Natural killer cell (primary cell): ENCODE measurements around the gene DDX56. TPM values are rescaled to one million over a fixed set of nuclear protein-coding genes. Genes with fewer than 3 reads are reported as not detected.

Experiments used
- ATAC-seq, 3 donors: fragments of 150-1000 bp in 2 of 3; fragments of 200-7000 bp in 1 of 3; cut with Tn5 transposase; 1 replicate in 1 of 3; 2 replicates in 2 of 3; pipeline ENCODE4 v1.10.0; 2021; ENCODE audit warnings: mild to moderate bottlenecking in 2 of 3, moderate library complexity in 2 of 3
- DNase-seq, 2 donors: peaks; one replicate each; pipeline versions ENCODE4 v3.0.0 to v3.0.0-alpha.2; 2013 to 2021; ENCODE audit warnings: mixed read lengths in 1 of 2
- H3K27ac ChIP-seq: one replicate; pipeline ENCODE4 v1.5.1; 2013; ENCODE audit warnings: mild to moderate bottlenecking, low read length
- H3K27me3 ChIP-seq: one replicate; pipeline ENCODE4 v1.6.1; 2013; ENCODE audit warnings: low read length; ENCODE audit not compliant: control insufficient read depth, insufficient read depth
- H3K36me3 ChIP-seq: one replicate; pipeline ENCODE4 v1.6.1; 2013; ENCODE audit warnings: low read length; ENCODE audit not compliant: control insufficient read depth, insufficient read depth
- H3K4me1 ChIP-seq: one replicate; pipeline ENCODE4 v1.6.1; 2013; ENCODE audit warnings: low read length; ENCODE audit not compliant: control insufficient read depth, insufficient read depth
- H3K4me3 ChIP-seq: one replicate; pipeline ENCODE4 v1.5.1; 2013; ENCODE audit warnings: low read length
- H3K9me3 ChIP-seq: one replicate; pipeline ENCODE4 v1.6.1; 2013; ENCODE audit warnings: low read length; ENCODE audit not compliant: control insufficient read depth, insufficient read depth
- H3K27ac Mint-ChIP-seq, 2 donors: one replicate each; pipeline ENCODE4 v1.8.0; 2022; ENCODE audit warnings: mild to moderate bottlenecking in 2 of 2, mixed read lengths in 2 of 2, moderate library complexity in 1 of 2
- H3K27me3 Mint-ChIP-seq, 2 donors: one replicate each; pipeline ENCODE4 v1.8.0; 2022; ENCODE audit warnings: low read depth in 2 of 2, mixed read lengths in 2 of 2
- H3K36me3 Mint-ChIP-seq: one replicate; pipeline ENCODE4 v1.8.0; 2022; ENCODE audit warnings: mixed read lengths
- H3K4me1 Mint-ChIP-seq, 2 donors: one replicate each; pipeline ENCODE4 v1.8.0; 2022; ENCODE audit warnings: mixed read lengths in 2 of 2
- H3K4me3 Mint-ChIP-seq: one replicate; pipeline ENCODE4 v1.8.0; 2022; ENCODE audit warnings: mild to moderate bottlenecking, moderate library complexity, mixed read lengths
- H3K9me3 Mint-ChIP-seq, 2 donors: one replicate each; pipeline ENCODE4 v1.8.0; 2022; ENCODE audit warnings: mixed read lengths in 2 of 2
- CTCF ChIP-seq: fragments of 200-600 bp; IDR thresholded peaks from one replicate; pipeline ENCODE4 v1.8.0; 2022; ENCODE audit warnings: antibody characterized with exemption
- WGBS: methylation state at CpG from one replicate; pipeline ENCODE4 v1.1.7; 2013; ENCODE audit warnings: missing lambda C conversion rate; ENCODE audit not compliant: insufficient coverage; 5-methylcytosine and 5-hydroxymethylcytosine counted together
- intact Hi-C: fragments of 100-400 bp; cut with micrococcal nuclease; formaldehyde crosslinking; loops from one replicate; pipeline ENCODE4 v1.14.2; 2022
- total RNA-seq, 4 donors: library from RNA; stranded (reverse); fragments of 120-200 nt in 1 of 4; gene quantifications; one replicate each; pipeline versions ENCODE4 v1.2.3 to v1.2.4, GENCODE V29; 2013 to 2022

The DDX56 gene
- total RNA-seq, 3 donors from 2014 or later (not counting 1 experiment from before 2014, with no cell fraction given): 67.8 to 85.5 (median 84.5) TPM

GRCh38 chr7:44576228-44576627 is 2.5 kb upstream of the DDX56 start:
- H3K4me3 ChIP-seq: no peak overlapping the region
- Mint-ChIP-seq H3K4me3 (peak overlapping the region; percentile 56), H3K4me1 (peaks cover 41 to 48% of the 10 kb centered on the region in 2 donors), H3K27me3 (no peaks in the 10 kb centered on the region), H3K9me3 (no peaks in the 10 kb centered on the region), H3K36me3 (no peaks in the 10 kb centered on the region), H3K27ac (peak overlapping the region; percentile 73 to 100)
- H3K27me3 ChIP-seq: no peaks in the 10 kb centered on the region
- TF ChIP-seq CTCF: no peak
- intact Hi-C loops: no loop called here
- no peak for ATAC-seq
- H3K4me1 ChIP-seq: peaks cover 33% of the 10 kb centered on the region
- no peak overlapping the region for H3K27ac ChIP-seq
- no peak for DNase-seq
- no peaks in the 10 kb centered on the region for H3K9me3 ChIP-seq
- peaks cover 42% of the 10 kb centered on the region for H3K36me3 ChIP-seq
- WGBS: 83% methylated on average over 2 of the region's 2 CpGs

GRCh38 chr7:44575054-44575453 is 1.3 kb upstream of the DDX56 start:
- intact Hi-C loops: no loop called here
- no peaks in the 10 kb centered on the region for H3K27me3 ChIP-seq
- ATAC-seq (no peak), DNase-seq (peak in 1 of 2 donors; percentile 6)
- H3K4me1 ChIP-seq: peaks cover 23% of the 10 kb centered on the region
- H3K27ac ChIP-seq: no peak overlapping the region
- no peaks in the 10 kb centered on the region for H3K9me3 ChIP-seq
- TF ChIP-seq CTCF: no peak
- Mint-ChIP-seq H3K4me1 (peaks cover 36 to 40% of the 10 kb centered on the region in 2 donors), H3K4me3 (peak overlapping the region; percentile 96), H3K36me3 (no peaks in the 10 kb centered on the region), H3K27ac (peak overlapping the region; percentile 98 to 100), H3K9me3 (no peaks in the 10 kb centered on the region), H3K27me3 (no peaks in the 10 kb centered on the region)
- no peak overlapping the region for H3K4me3 ChIP-seq
- H3K36me3 ChIP-seq: peaks cover 50% of the 10 kb centered on the region

- DNase-seq: peak in 1 of 2 donors; percentile 21
- H3K4me3 Mint-ChIP-seq: peak overlapping the region; percentile 96
- H3K36me3 ChIP-seq: peaks cover 50% of the 10 kb centered on the region
- no peaks in the 10 kb centered on the region for H3K9me3 Mint-ChIP-seq
- H3K27me3 ChIP-seq: no peaks in the 10 kb centered on the region
- H3K4me1 Mint-ChIP-seq: peaks cover 31 to 36% of the 10 kb centered on the region in 2 donors
- H3K36me3 Mint-ChIP-seq: no peaks in the 10 kb centered on the region
- H3K4me1 ChIP-seq: peaks cover 22% of the 10 kb centered on the region
- peak overlapping the region; percentile 98 to 100 for H3K27ac Mint-ChIP-seq
- WGBS: 33% methylated on average over 12 of the region's 18 CpGs
- peak overlapping the region; percentile 76 for H3K4me3 ChIP-seq
- peak overlapping the region; percentile 89 for H3K27ac ChIP-seq
- no peak for ATAC-seq
- no peaks in the 10 kb centered on the region for H3K9me3 ChIP-seq
- no peak for TF ChIP-seq CTCF
- no peaks in the 10 kb centered on the region for H3K27me3 Mint-ChIP-seq
- intact Hi-C loops: loop anchor here (1.0 kb wide), 1 partner anchor 8 kb away; the partner anchor contains the start of gene TMED4
These were observed 672 bp upstream of the DDX56 start for GRCh38 chr7:44574287-44574872.

- 75% methylated on average over 5 of the region's 5 CpGs for WGBS
- H3K36me3 Mint-ChIP-seq: no peaks in the 10 kb centered on the region
- intact Hi-C loops: no loop called here
These were observed 937 bp downstream of the DDX56 start for GRCh38 chr7:44572771-44573170.

More at GRCh38 chr7:44572771-44573170, 937 bp downstream of the DDX56 start:
- TF ChIP-seq CTCF: no peak
- Histone ChIP-seq H3K4me1 (peaks cover 22% of the 10 kb centered on the region), H3K27me3 (no peaks in the 10 kb centered on the region), H3K27ac (no peak overlapping the region), H3K36me3 (peaks cover 52% of the 10 kb centered on the region), H3K9me3 (no peaks in the 10 kb centered on the region), H3K4me3 (peak overlapping the region; percentile 76)
- H3K4me3 Mint-ChIP-seq: peak overlapping the region; percentile 96
- no peaks in the 10 kb centered on the region for H3K9me3 Mint-ChIP-seq
- peak overlapping the region; percentile 98 to 100 for H3K27ac Mint-ChIP-seq
- ATAC-seq (no peak), DNase-seq (no peak)
- no peaks in the 10 kb centered on the region for H3K27me3 Mint-ChIP-seq
- H3K4me1 Mint-ChIP-seq: peaks cover 31 to 36% of the 10 kb centered on the region in 2 donors
